GM19025 (cell line): ENCODE measurements around the gene MCC.
"Not testable (repeated sequence)": the region's sequence is repeated elsewhere in the genome, so short reads cannot be mapped to it uniquely, and the experiment has no call there.

Experiments used
- ATAC-seq: cut with Tn5 transposase; IDR thresholded peaks from one replicate; pipeline ENCODE4 v1.9.1; 2021; ENCODE audit warnings: mild to moderate bottlenecking, low read depth, moderate library complexity; ENCODE audit not compliant: unreplicated experiment

Gene MCC

GRCh38 chr5:113493446-113493845 lies 5.2 kb upstream of the MCC start:
- ATAC-seq: no peak

- no peak for ATAC-seq
Observed at GRCh38 chr5:113491022-113491421, 2.8 kb upstream of the MCC start.

GRCh38 chr5:113490317-113490716 lies 2.1 kb upstream of the MCC start:
- no peak for ATAC-seq

- no peak for ATAC-seq
Observed at GRCh38 chr5:113489299-113489698, 1.0 kb upstream of the MCC start.

- no peak for ATAC-seq
Observed at GRCh38 chr5:113488645-113489184, 462 bp upstream of the MCC start.

- no peak for ATAC-seq
Observed at GRCh38 chr5:113487416-113487780, 855 bp downstream of the MCC start.

- no peak for ATAC-seq
Observed at GRCh38 chr5:113480243-113480642, 8.0 kb downstream of the MCC start.

- no peak for ATAC-seq
Observed at GRCh38 chr5:113478691-113479090, 9.6 kb downstream of the MCC start.

GRCh38 chr5:113474100-113474728 lies 14.0 kb downstream of the MCC start:
- ATAC-seq: no peak

- no peak for ATAC-seq
Observed at GRCh38 chr5:113463032-113463431, 25.2 kb downstream of the MCC start.

- ATAC-seq: not testable (repeated sequence)
Observed at GRCh38 chr5:113457106-113457505, 31.1 kb downstream of the MCC start.

- no peak for ATAC-seq
Observed at GRCh38 chr5:113452941-113453340, 35.3 kb downstream of the MCC start.

GRCh38 chr5:113451797-113452196 lies 36.5 kb downstream of the MCC start:
- no peak for ATAC-seq

GRCh38 chr5:113450929-113451328 lies 37.3 kb downstream of the MCC start:
- no peak for ATAC-seq

- no peak for ATAC-seq
Observed at GRCh38 chr5:113450462-113450861, 37.8 kb downstream of the MCC start.

- no peak for ATAC-seq
Observed at GRCh38 chr5:113448252-113448651, 40.0 kb downstream of the MCC start.

- ATAC-seq: no peak
Observed at GRCh38 chr5:113447498-113448050, 40.7 kb downstream of the MCC start.

GRCh38 chr5:113446358-113446927 lies 41.8 kb downstream of the MCC start:
- ATAC-seq: no peak

GRCh38 chr5:113437111-113437510 lies 51.1 kb downstream of the MCC start:
- ATAC-seq: no peak

- no peak for ATAC-seq
Observed at GRCh38 chr5:113435575-113435974, 52.7 kb downstream of the MCC start.

GRCh38 chr5:113434889-113435288 lies 53.4 kb downstream of the MCC start, which contains the start of gene TSSK1B:
TSSK1B (minus strand) TSS chr5:113434989; CDS start chr5:113434839, 150 bp downstream.
- ATAC-seq: no peak
